ENCODE results near the gene STK10.

STK10 gene

DNA sequence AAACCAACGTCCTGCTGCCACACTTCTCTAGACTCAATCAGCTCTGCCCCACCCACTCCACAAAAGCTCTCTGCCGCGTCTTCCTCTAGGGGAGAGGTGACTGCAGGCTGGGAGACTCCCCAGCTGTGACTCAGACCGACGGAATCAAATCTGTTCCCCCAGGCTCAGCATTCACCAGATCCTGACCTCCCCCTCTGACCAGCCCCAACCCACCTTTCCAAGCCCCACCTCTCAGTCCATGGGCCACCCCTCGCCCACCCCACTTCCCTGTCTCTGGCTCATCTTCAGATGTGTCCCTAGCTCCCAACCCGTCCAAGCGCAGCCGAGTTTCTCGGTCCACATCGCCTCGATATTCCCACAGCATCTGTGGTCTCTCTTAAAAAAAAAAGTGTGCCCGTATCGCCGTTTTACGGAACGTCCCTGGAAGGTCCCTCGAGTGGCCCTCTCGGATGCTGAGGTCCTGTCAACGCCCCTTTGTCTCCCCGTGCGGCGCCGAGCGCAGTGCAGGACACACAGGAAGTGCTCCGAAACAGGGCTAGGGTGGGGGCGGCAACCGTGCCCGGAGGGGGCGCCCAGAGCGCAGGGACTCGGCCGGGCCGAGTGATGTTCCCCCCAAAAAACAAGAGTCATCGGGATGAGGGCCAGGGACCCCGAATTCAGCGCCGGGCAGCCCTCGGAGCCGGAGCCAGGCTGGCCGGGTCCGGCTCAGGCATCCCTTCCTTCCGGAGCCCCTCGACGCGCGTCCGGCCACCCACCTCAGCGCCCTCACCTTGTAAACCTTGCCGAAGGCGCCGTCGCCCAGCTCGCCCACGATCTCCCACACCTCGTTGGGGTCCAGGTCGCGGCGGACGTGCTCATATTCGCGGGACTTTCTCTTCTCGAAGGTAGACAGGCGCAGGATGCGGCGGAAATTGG is 649 bp downstream of the STK10 start:
- peak; percentile 29 for DNase-seq (ENCODE audit: extremely low read depth, low read depth)
- TF ChIP-seq, protein P1, sequence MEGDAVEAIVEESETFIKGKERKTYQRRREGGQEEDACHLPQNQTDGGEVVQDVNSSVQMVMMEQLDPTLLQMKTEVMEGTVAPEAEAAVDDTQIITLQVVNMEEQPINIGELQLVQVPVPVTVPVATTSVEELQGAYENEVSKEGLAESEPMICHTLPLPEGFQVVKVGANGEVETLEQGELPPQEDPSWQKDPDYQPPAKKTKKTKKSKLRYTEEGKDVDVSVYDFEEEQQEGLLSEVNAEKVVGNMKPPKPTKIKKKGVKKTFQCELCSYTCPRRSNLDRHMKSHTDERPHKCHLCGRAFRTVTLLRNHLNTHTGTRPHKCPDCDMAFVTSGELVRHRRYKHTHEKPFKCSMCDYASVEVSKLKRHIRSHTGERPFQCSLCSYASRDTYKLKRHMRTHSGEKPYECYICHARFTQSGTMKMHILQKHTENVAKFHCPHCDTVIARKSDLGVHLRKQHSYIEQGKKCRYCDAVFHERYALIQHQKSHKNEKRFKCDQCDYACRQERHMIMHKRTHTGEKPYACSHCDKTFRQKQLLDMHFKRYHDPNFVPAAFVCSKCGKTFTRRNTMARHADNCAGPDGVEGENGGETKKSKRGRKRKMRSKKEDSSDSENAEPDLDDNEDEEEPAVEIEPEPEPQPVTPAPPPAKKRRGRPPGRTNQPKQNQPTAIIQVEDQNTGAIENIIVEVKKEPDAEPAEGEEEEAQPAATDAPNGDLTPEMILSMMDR (IDR thresholded peaks at IDR 0.05; ENCODE audit: low read depth, low read length), result no peak

DNA sequence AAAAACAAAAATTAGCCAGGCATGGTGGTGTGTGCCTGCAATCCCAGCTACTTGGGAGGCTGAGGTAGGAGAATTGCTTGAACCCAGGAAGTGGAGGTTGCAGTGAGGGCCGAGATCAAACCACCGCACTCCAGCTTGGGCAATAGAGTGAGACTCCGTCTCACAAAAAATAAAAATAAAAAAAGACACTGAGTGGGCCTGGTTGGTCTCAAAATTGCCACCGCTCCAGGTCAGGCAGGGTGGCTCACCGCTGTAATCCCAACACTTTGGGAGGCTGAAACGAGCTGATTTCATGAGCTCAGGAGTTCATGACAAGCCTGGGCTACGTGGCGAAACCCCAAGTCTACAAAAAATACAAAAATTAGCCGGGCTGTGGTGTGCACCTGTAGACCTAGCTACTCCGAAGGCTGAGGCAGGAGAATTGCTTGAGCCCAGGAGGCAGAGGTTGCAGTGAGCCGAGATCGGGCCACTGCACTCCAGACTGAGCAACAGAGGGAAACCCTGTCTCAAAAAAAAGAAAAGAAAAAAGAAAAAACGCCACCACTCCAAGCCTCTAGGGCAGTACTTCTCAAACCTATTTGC is 1.8 kb downstream of the STK10 start:
- TF ChIP-seq, protein P1 (IDR thresholded peaks at IDR 0.05; ENCODE audit: low read depth, low read length), result no peak
- DNase-seq (ENCODE audit: extremely low read depth, low read depth), result no peak

DNA sequence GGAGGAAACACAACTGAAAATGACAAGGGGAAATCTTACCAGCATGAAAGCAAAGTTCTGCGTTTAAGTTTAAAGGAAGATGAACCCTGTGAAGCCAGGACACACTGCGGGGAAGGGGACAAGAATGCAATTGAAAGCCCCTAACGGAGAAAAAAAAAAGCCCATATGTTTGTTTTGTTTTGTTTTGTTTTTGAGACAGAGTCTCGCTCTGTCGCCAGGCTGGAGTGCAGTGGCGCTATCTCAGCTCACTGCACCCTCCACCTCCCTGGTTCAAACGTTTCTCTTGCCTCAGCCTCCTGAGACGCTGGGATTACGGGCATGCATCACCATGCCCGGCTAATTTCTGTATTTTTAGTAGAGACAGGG is 2.9 kb downstream of the STK10 start:
- TF ChIP-seq, protein P1 (IDR thresholded peaks at IDR 0.05; ENCODE audit: low read depth, low read length), result no peak
- DNase-seq (ENCODE audit: extremely low read depth, low read depth), result no peak

DNA sequence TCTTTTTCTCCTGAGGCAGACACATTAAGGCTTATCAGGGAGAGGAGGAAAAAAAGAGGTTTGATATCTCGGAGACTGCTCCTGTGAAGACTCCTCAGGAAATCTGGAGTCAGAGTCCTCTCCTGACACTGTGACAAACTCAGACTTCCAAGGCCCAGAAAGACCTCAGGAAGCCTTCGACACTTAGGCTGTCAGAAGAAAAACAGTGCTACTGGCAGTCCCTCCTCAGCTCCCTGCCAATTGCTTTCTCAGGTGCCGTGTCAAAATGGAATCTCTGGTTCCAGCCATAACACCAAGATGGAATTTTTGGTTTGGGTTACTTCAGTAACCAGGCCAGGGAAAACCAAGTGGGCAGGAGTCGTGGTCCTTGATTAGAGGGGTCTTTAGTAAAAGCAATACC is 4.1 kb downstream of the STK10 start:
- DNase-seq (ENCODE audit: extremely low read depth, low read depth), result no peak
- TF ChIP-seq, protein P1 (IDR thresholded peaks at IDR 0.05; ENCODE audit: low read depth, low read length), result no peak

DNA sequence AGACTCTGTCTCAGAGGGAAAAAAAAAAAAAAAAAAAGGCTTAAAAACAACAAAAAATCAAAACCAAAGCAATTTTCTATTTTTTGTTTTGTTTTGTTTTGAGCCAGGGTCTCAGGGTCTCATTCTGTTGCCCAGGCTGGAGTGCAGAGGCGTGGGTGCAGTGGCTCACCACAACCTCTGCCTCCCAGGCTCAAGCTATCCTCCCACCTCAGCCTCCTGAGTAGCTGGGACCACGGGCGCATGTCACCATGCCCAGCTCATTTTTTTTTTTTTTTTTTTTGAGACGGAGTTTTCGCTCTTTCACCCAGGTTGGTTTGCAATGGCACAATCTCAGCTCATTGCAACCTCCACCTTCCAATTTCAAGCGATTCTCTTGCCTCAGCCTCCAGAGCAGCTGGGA is 5.7 kb downstream of the STK10 start:
- TF ChIP-seq, protein P1 (IDR thresholded peaks at IDR 0.05; ENCODE audit: low read depth, low read length), result no peak
- DNase-seq (ENCODE audit: extremely low read depth, low read depth), result no peak

DNA sequence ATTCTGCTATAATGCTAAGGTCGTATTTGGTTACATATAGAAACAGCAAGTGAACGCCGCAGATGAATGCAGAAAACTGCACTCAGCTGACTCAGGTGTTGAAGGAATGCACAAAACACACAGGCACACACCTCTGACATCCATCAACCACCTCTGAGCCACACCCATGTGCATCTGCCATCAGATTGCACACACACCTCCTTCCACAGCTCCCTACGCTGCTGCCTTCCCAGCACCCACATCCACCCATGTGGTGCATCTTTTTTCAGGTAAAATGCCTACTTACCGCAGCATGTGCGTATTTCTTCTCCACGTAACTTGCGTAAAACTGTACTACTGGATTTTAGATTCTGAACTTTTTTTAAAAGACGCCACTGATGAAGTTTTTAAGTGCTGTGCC is 7.1 kb downstream of the STK10 start:
- DNase-seq (ENCODE audit: extremely low read depth, low read depth), result no peak
- TF ChIP-seq, protein P1 (IDR thresholded peaks at IDR 0.05; ENCODE audit: low read depth, low read length), result no peak
